ENCODE measurements around the gene PHTF2.
A peak's percentile ranks its signal among the peaks of the same experiment; 100 is the strongest.

The PHTF2 gene

GRCh38 chr7:77885155-77885554 is 86.6 kb downstream of the PHTF2 start:
- no peak for DNase-seq

GRCh38 chr7:77887567-77887966 is 89.0 kb downstream of the PHTF2 start:
- no peak for DNase-seq

- no peak for DNase-seq
Measured at GRCh38 chr7:77888998-77889397, 90.4 kb downstream of the PHTF2 start.

- no peak for DNase-seq
Measured at GRCh38 chr7:77893813-77894212, 95.2 kb downstream of the PHTF2 start.

GRCh38 chr7:77894574-77895091 is 96.1 kb downstream of the PHTF2 start:
- no peak for DNase-seq

GRCh38 chr7:77895905-77896304 is 97.3 kb downstream of the PHTF2 start:
- no peak for DNase-seq

GRCh38 chr7:77897004-77897547 is 98.5 kb downstream of the PHTF2 start:
- no peak for DNase-seq

- DNase-seq = no peak
Measured at GRCh38 chr7:77899516-77899915, 100.9 kb downstream of the PHTF2 start.

- peak; percentile 5 for DNase-seq
Measured at GRCh38 chr7:77903597-77903996, 105.0 kb downstream of the PHTF2 start.

GRCh38 chr7:77904252-77904651 is 105.7 kb downstream of the PHTF2 start:
- no peak for DNase-seq

- no peak for DNase-seq
Measured at GRCh38 chr7:77907281-77907680, 108.7 kb downstream of the PHTF2 start.

- DNase-seq = no peak
Measured at GRCh38 chr7:77908664-77909063, 110.1 kb downstream of the PHTF2 start.

GRCh38 chr7:77910124-77910523 is 111.6 kb downstream of the PHTF2 start:
- no peak for DNase-seq

- DNase-seq = no peak
Measured at GRCh38 chr7:77912293-77912692, 113.7 kb downstream of the PHTF2 start.

- DNase-seq = no peak
Measured at GRCh38 chr7:77913977-77914607, 115.5 kb downstream of the PHTF2 start.

- DNase-seq = no peak
Measured at GRCh38 chr7:77917500-77918262, 119.1 kb downstream of the PHTF2 start.

- no peak for DNase-seq
Measured at GRCh38 chr7:77918676-77919075, 120.1 kb downstream of the PHTF2 start.

- DNase-seq = no peak
Measured at GRCh38 chr7:77923419-77923818, 124.8 kb downstream of the PHTF2 start.

- no peak for DNase-seq
Measured at GRCh38 chr7:77930496-77930895, 131.9 kb downstream of the PHTF2 start.

- DNase-seq = no peak
Measured at GRCh38 chr7:77931841-77932240, 133.3 kb downstream of the PHTF2 start.

- DNase-seq = no peak
Measured at GRCh38 chr7:77933394-77933793, 134.8 kb downstream of the PHTF2 start.

GRCh38 chr7:77935652-77936348 is 137.2 kb downstream of the PHTF2 start:
- DNase-seq = no peak

- no peak for DNase-seq
Measured at GRCh38 chr7:77940647-77941046, 142.1 kb downstream of the PHTF2 start.

GRCh38 chr7:77942431-77942830 is 143.9 kb downstream of the PHTF2 start:
- no peak for DNase-seq

Data from activated effector memory CD4-positive, alpha-beta T cell treated with Interleukin-2 at 50 U/mL for 16 hours (primary cell).